Superior temporal gyrus (tissue), 1 donor: ENCODE data around the gene NUTM2B.
"Not testable (repeated sequence)": the region's sequence is repeated elsewhere in the genome, so short reads cannot be mapped to it uniquely, and the experiment has no call there.

Experiments
- DNase-seq: peaks from one replicate; pipeline ENCODE4 v3.0.0-alpha.2; 2016; ENCODE audit errors: extremely low spot score

NUTM2B gene, protein sequence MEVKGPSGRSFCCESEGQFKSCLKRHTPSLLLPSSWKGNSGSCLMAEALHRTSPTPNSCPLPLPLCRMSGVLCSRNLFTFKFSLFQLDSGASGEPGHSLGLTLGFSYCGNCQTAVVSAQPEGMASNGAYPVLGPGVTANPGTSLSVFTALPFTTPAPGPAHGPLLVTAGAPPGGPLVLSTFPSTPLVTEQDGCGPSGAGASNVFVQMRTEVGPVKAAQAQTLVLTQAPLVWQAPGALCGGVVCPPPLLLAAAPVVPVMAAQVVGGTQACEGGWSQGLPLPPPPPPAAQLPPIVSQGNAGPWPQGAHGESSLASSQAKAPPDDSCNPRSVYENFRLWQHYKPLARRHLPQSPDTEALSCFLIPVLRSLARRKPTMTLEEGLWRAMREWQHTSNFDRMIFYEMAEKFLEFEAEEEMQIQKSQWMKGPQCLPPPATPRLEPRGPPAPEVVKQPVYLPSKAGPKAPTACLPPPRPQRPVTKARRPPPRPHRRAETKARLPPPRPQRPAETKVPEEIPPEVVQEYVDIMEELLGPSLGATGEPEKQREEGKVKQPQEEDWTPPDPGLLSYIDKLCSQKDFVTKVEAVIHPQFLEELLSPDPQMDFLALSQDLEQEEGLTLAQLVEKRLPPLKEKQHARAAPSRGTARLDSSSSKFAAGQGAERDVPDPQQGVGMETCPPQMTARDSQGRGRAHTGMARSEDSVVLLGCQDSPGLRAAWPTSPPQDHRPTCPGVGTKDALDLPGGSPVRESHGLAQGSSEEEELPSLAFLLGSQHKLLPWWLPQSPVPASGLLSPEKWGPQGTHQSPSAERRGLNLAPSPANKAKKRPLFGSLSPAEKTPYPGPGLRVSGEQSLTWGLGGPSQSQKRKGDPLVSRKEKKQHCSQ

DNA sequence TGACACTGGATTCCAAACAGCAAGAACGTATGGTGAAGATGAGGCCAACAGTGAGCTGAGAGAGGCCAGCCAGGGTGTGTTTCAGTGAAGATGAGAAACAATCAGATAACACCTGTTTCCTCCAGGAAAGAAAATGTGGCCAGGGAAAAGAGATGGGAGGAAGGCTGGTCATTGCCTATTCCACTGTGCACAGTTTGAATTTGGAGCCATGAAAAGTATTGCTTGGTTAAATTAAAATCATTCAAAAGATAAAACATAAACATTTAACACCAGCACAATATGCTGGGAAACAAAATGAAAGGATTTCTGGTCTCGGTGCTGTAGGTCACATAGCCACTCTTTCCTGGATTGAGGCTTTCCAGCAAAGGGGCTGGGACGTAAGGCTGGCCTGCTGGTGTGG lies at the start of gene NUTM2B:
TSS of gene NUTM2B (plus strand) at position 301 of the 400 bp plus-strand sequence. CDS start 383 bp downstream, outside the sequence.
- not testable (repeated sequence) for DNase-seq

DNA sequence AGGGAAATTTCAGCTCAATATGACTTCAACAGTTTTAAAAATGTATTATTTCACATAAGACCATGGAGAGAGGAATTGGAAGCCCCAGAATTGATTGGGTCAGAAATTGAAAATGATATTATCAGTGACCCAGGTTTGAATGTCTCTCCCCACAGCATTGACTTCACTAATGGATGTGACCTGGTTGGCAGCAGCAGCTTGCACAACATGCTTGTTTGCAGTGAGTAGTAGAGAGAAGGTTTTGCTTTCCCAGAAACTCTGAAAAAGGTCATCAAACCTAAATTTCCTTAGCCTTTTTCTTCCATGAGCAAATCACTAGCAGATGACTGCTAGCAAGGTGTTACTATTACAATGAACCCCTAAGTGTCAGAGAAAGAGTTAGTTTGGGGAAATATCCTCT lies 39.7 kb upstream of the NUTM2B start:
- DNase-seq, result not testable (repeated sequence)

DNA sequence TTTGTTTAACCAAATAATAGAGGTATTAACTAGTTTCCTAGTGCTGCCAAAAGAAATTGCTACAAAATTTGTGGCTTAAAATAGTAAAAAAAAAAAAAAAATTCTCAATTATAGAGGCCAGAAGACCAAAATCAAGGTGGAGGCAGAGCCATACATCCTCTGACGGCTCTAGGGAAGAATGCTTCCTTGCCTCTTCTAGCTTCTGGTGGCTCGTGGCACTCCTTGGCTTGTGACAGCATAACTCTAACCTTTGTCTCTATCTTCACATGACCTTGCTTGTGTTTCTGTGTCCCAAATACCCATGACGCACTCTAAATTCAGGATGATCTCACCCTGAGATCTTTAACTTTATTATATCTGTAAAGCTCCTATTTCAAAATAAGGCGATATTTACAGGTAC lies 38.3 kb upstream of the NUTM2B start:
- not testable (repeated sequence) for DNase-seq

DNA sequence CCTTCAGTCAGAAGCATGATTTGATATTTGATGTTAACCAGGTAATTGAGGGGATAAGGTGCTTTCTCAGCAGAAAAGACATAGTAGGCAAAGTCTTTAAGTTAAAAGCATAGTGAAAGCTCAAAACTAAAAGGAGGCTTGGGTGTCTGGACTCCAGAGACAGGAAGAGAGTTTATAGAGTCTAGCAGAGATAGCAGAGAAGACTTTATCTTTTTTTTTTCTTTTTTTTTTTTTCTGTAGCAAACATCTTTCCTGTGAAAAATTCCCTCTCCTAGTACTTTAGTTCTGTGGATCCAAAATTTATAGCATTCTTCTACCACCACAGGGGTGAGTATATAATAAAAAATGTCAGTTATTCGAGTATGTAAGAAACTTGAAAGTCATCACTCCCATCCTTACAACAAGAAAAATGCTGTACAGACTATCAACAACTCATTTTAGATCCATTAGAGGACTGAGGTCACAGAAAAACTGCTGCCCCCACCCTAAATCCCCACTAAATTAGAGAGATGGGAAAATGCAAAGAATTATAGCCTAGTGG lies 33.7 kb upstream of the NUTM2B start:
- not testable (repeated sequence) for DNase-seq

- DNase-seq, result not testable (repeated sequence)
Observed at GRCh38 chr10:79674878-79675277, 28.1 kb upstream of the NUTM2B start.

- not testable (repeated sequence) for DNase-seq
Observed at GRCh38 chr10:79683026-79683883, 19.8 kb upstream of the NUTM2B start.

GRCh38 chr10:79683884-79684720 lies 18.9 kb upstream of the NUTM2B start:
- not testable (repeated sequence) for DNase-seq

DNA sequence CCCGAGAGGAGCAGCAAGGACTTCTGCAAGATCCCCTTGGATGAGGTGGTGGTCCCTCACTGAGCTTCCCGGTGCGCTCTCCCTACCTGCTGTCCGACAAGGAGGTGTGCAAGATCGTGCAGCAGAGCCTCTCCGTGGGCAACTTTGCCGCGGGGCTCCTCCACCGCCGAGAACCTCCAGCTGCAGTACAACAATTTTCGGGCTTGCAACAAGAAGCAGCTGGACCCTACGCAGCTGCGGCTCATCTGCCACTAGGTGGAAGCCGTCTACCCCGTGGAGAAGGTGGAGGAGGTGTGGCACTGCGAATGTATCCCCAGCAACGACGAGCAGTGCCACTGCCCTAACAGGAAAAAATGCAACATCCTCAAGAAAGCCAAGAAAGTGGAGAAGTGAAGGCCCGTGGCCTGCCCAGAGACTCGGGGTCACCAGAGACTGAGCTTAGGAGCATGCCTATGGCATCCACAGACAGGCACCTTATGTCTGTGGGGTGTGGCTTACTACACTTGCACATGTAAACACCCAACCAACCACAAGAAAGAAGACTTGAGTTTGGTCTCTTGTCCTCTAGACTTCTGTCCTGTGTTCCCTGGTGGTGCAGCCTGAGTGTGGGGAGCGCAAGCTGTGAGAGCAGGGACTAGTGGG lies 17.9 kb upstream of the NUTM2B start:
- not testable (repeated sequence) for DNase-seq

DNA sequence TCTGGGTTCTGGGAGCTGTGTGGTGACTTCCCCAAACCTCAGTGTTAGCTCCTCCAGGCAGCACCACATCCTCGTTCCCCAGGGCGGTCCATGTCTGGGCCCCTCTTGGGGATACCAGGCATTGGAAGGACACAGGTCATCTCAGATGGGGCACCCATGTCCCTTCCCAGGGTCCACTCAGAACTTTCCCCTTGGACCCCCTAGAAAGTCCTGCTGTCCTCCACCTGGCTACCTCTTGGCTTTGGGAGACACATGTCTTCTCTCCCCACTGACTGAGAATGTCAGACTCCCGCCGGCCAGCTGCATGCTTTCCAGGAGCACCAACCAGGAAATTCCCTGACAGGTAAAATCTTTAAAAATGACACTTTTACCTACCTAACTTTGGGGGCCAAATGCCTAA lies 16.4 kb upstream of the NUTM2B start:
- DNase-seq, result not testable (repeated sequence)

DNA sequence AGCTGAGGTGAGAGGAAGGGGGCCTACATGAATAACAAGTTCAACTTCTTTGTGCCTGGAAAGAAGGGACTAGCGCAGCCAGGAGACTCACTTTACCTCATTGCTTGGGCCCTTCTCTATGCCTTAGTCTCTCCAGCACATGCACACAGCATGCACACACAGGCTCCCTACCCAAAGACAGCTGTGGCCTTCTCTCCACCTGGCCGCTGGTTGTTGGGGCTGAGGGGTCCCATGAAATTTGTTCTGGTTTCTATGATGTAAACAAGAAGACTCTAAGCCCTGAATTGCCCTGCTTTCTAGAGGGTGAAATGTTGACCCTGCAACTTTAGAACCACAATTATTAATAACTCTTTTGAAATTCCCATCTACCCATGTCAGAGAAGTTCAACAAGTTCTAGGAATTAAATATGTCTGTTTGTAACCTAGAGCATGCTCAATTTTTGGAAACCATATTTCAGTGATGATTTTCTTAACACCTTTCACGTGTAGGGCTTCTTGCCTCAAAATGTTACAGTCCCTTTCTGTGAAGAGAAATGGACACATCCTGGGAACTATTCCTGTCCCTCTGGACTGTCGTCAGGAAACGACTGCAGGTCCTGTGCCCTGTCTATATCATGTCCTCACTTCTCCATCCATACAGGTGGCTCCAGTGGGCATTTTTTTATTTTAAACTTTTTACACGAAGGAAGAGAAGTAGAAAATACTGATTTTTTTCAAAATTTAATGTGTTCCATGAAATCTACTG lies 15.4 kb upstream of the NUTM2B start:
- not testable (repeated sequence) for DNase-seq

GRCh38 chr10:79688798-79689197 lies 14.2 kb upstream of the NUTM2B start:
- not testable (repeated sequence) for DNase-seq

DNA sequence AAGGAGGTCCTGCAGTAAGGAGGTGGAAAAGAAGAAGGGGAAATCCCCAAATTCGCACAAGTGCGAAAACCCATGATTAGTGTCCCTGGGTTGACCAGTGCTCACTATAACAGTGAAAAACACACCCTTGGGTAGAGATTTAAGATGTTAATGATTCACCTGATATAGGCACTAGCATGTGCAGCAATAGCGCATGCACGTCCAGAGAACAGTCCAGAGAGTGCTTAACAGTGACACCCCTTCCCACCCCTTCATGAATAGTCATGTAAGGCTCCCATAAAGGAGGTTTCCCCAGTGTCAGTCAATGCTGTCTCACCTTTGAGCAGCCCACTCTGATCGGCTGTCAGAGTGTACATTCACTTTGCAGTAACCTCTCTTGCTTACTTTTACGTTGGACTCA lies 6.4 kb upstream of the NUTM2B start:
- not testable (repeated sequence) for DNase-seq

- not testable (repeated sequence) for DNase-seq
Observed at GRCh38 chr10:79697141-79697540, 5.9 kb upstream of the NUTM2B start.

DNA sequence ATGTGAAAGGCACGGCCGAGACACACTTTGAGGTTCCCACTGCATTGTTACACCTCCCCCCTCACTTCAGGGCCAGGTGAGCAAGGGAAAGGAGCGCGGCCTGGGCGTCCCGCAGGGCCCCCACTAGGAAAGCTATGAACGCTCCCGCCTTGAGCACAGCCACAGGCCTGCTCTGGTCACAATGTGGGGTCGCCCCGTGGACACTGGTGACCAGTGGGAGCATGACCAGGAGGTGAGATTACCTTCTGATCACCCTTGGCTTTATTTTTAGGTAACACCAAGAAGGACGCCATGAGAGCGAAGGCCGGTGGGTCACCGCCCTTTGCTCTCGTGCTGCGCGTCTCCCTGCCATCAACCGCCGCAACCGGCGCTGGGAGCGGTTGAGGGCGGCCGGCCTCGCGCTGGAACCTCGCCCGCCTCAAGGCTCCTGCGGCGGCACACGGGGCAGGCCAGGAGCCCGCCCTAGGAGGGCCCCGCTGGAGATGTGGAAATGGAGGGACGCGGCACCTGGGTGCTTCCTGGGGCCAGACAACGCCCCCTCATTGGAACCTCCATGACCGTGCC lies 2.6 kb upstream of the NUTM2B start:
- DNase-seq, result not testable (repeated sequence)

DNA sequence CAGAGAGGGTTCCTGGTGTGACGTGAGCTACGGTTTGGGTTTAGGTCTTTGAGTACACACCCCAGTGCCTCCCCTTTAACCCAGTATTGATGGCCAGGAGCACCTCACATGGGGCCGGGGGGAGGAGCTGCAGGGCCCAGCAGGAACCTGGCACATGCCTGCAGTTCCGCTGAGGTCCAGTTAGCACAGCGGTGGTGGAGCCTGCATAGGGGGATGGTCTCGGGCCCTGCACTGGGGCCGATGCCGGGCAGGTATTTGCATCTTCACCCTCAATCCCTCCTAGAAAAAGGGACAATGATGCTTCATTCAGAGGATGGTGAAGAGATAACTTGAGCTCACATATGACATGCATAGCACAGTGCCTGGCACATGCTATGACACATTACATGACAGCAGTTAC lies 4.0 kb downstream of the NUTM2B start:
- DNase-seq, result not testable (repeated sequence)

GRCh38 chr10:79714976-79715375 lies 11.9 kb downstream of the NUTM2B start:
- not testable (repeated sequence) for DNase-seq

- not testable (repeated sequence) for DNase-seq
Observed at GRCh38 chr10:79716917-79717579, 14.0 kb downstream of the NUTM2B start.

- not testable (repeated sequence) for DNase-seq
Observed at GRCh38 chr10:79720000-79720399, 17.0 kb downstream of the NUTM2B start.
